ENCODE measurements around the gene SHANK2. TPM values are rescaled to one million over a fixed set of nuclear protein-coding genes. Genes with fewer than 3 reads are reported as not detected.

The SHANK2 gene
- total RNA-seq, 2 experiments from 2014 or later = not detected

- no peak for DNase-seq
- CTCF ChIA-PET = no interaction called here
- intact Hi-C loops (cut with micrococcal nuclease) = no loop called here
- Mint-ChIP-seq H3K4me1 (ENCODE audit: low read depth) (no peaks in the 10 kb centered on the region), H3K27me3 (ENCODE audit: low read depth) (peaks cover 2% of the 10 kb centered on the region), H3K36me3 (ENCODE audit: low read depth) (no peaks in the 10 kb centered on the region), H3K9me3 (peaks cover 2% of the 10 kb centered on the region), H3K27ac (no peak overlapping the region), H3K4me3 (no peak overlapping the region)
These were observed 46.2 kb downstream of the SHANK2 start for GRCh38 chr11:71206186-71206585.

- no peak for DNase-seq
- intact Hi-C loops (cut with micrococcal nuclease) = no loop called here
- H3K4me1 Mint-ChIP-seq (ENCODE audit: low read depth) = no peaks in the 10 kb centered on the region
- peaks cover 2% of the 10 kb centered on the region for H3K27me3 Mint-ChIP-seq (ENCODE audit: low read depth)
- peaks cover 2% of the 10 kb centered on the region for H3K9me3 Mint-ChIP-seq
- no peaks in the 10 kb centered on the region for H3K36me3 Mint-ChIP-seq (ENCODE audit: low read depth)
- H3K27ac Mint-ChIP-seq = no peak overlapping the region
- H3K4me3 Mint-ChIP-seq = no peak overlapping the region
- CTCF ChIA-PET = no interaction called here
These were observed 47.4 kb downstream of the SHANK2 start for GRCh38 chr11:71204748-71205664.

- peaks cover 2% of the 10 kb centered on the region for H3K9me3 Mint-ChIP-seq
- H3K36me3 Mint-ChIP-seq (ENCODE audit: low read depth) = no peaks in the 10 kb centered on the region
- CTCF ChIA-PET = no interaction called here
- H3K27ac Mint-ChIP-seq = no peak overlapping the region
- peaks cover 2% of the 10 kb centered on the region for H3K27me3 Mint-ChIP-seq (ENCODE audit: low read depth)
- no peak for DNase-seq
- intact Hi-C loops (cut with micrococcal nuclease) = no loop called here
- H3K4me3 Mint-ChIP-seq = no peak overlapping the region
- H3K4me1 Mint-ChIP-seq (ENCODE audit: low read depth) = no peaks in the 10 kb centered on the region
These were observed 48.1 kb downstream of the SHANK2 start for GRCh38 chr11:71204294-71204693.

GRCh38 chr11:71203681-71204080 lies 48.7 kb downstream of the SHANK2 start:
- intact Hi-C loops (cut with micrococcal nuclease) = no loop called here
- Mint-ChIP-seq H3K4me3 (no peak overlapping the region), H3K27ac (no peak overlapping the region), H3K27me3 (ENCODE audit: low read depth) (peaks cover 2% of the 10 kb centered on the region), H3K36me3 (ENCODE audit: low read depth) (no peaks in the 10 kb centered on the region), H3K9me3 (peaks cover 2% of the 10 kb centered on the region), H3K4me1 (ENCODE audit: low read depth) (no peaks in the 10 kb centered on the region)
- CTCF ChIA-PET = no interaction called here
- DNase-seq = no peak

- peaks cover 2% of the 10 kb centered on the region for H3K27me3 Mint-ChIP-seq (ENCODE audit: low read depth)
- no peak for DNase-seq
- no peaks in the 10 kb centered on the region for H3K9me3 Mint-ChIP-seq
- no peaks in the 10 kb centered on the region for H3K36me3 Mint-ChIP-seq (ENCODE audit: low read depth)
- H3K4me1 Mint-ChIP-seq (ENCODE audit: low read depth) = no peaks in the 10 kb centered on the region
- intact Hi-C loops (cut with micrococcal nuclease) = no loop called here
- no peak overlapping the region for H3K4me3 Mint-ChIP-seq
- H3K27ac Mint-ChIP-seq = no peak overlapping the region
- CTCF ChIA-PET = no interaction called here
These were observed 49.4 kb downstream of the SHANK2 start for GRCh38 chr11:71202966-71203365.

DNA sequence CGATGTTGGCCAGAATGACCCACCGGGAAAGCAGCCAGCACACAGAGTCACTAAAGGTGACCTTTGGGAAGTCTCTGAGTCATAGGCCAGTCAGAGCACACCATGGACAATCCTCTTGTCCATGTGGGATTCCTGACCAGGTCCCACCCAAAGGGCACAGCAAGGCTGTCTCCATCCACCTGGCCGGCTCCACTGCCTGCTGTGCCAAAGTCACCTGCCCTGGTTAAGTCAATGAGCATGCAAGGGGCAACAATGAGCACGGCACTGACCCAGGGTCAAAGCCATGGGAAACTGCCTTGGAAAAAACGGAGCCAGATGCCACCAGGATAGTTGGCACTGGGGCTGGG lies 49.8 kb downstream of the SHANK2 start:
- Mint-ChIP-seq H3K9me3 (no peaks in the 10 kb centered on the region), H3K4me1 (ENCODE audit: low read depth) (no peaks in the 10 kb centered on the region), H3K27ac (no peak overlapping the region), H3K27me3 (ENCODE audit: low read depth) (peaks cover under 1% of the 10 kb centered on the region), H3K36me3 (ENCODE audit: low read depth) (no peaks in the 10 kb centered on the region), H3K4me3 (no peak overlapping the region)
- intact Hi-C loops (cut with micrococcal nuclease) = no loop called here
- DNase-seq = no peak
- CTCF ChIA-PET = no interaction called here

Other genes with a start within 250 kb of the SHANK2 start
- 10 to 100 TPM; 52.0 to 58.7 TPM for gene DHCR7, start 195.8 kb upstream of the SHANK2 start, total RNA-seq
- 10 to 100 TPM; 76.6 to 78.9 TPM for gene NADSYN1, start 200.6 kb upstream of the SHANK2 start, total RNA-seq

All from activated naive CD4-positive, alpha-beta T cell treated with anti-CD3 and anti-CD28 coated beads for 36 hours (primary cell).